GM23338 (cell line): ENCODE results near the gene NKD1.

ENCODE experiments used
- CREB1 ChIP-seq: fragments of 250-450 bp; sonication (Bioruptor Pico); IDR thresholded peaks from 2 replicates; pipeline ENCODE4 v1.5.0; 2020; ENCODE audit warnings: low read depth, mild to moderate bottlenecking, moderate library complexity
- EZH2 ChIP-seq: fragments of 200-600 bp; sonication (generic); IDR thresholded peaks from one replicate; pipeline ENCODE4 v1.8.0; 2017; ENCODE audit warnings: antibody characterized with exemption, mild to moderate bottlenecking, low read depth; ENCODE audit not compliant: unreplicated experiment
- EZH2phosphoT487 ChIP-seq: fragments of 200-600 bp; sonication (generic); IDR thresholded peaks from one replicate; pipeline ENCODE4 v1.8.1; 2018; ENCODE audit warnings: antibody characterized with exemption; ENCODE audit not compliant: unreplicated experiment
- JUNB ChIP-seq: IDR thresholded peaks from one replicate; pipeline ENCODE4 v1.6.1; 2016; ENCODE audit warnings: antibody characterized with exemption; ENCODE audit not compliant: unreplicated experiment
- NANOG ChIP-seq: IDR thresholded peaks from 2 replicates; pipeline ENCODE4 v1.6.1; 2016; ENCODE audit warnings: antibody characterized with exemption, borderline replicate concordance
- POLR2AphosphoS5 ChIP-seq: IDR thresholded peaks from 2 replicates; pipeline ENCODE4 v1.6.1; 2016; ENCODE audit warnings: antibody characterized with exemption, low read depth
- ZNF331 ChIP-seq: fragments of 250-450 bp; sonication (Bioruptor Pico); IDR thresholded peaks from 2 replicates; pipeline ENCODE4 v1.5.0; 2020; ENCODE audit warnings: low read depth, mild to moderate bottlenecking, moderate library complexity
- TF ChIP-seq, protein P1 (sequence below), 2 experiments: fragments of 200-600 bp in 1 of 2; sonication (generic) in 1 of 2; conservative IDR thresholded peaks; 2 replicates each; pipeline versions ENCODE4 v1.5.1 to v1.6.1; 2016 to 2017; ENCODE audit warnings: antibody characterized with exemption in 2 of 2, low read depth in 2 of 2, mild to moderate bottlenecking in 2 of 2, moderate library complexity in 1 of 2
- TF ChIP-seq, protein P2 (sequence below): IDR thresholded peaks from one replicate; pipeline ENCODE4 v1.6.1; 2018; ENCODE audit warnings: antibody characterized with exemption; ENCODE audit not compliant: unreplicated experiment
- TF ChIP-seq, protein P3 (sequence below): IDR thresholded peaks from 2 replicates; pipeline ENCODE4 v1.6.1; 2016; ENCODE audit warnings: antibody characterized with exemption

DNA sequence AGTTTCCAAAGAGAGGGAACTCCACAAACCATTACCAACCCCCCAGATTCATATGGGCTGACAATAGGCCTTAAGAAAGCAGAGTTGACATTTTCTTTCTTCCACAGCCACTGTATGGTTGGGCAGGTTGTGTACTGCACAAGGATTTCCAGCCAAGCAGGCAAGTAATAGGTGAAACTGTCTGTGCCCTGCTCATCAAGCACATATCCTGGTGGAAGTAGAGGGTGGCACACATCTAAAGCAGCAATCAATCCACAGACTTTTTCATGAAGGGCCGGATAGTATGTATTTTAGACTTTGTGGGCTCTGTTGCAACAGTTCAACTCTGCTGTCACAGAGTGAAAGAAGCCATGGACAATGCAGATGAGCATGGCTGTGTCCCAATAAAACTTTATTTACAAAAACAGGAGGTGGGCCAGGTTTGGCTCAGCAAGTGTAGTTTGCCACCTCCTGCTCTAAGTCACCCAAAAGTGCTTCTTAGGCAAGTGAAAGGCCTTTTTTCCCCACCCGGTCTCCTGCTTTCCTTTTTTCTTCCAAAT lies 69.5 kb downstream of the NKD1 start:
- TF ChIP-seq, protein P1, sequence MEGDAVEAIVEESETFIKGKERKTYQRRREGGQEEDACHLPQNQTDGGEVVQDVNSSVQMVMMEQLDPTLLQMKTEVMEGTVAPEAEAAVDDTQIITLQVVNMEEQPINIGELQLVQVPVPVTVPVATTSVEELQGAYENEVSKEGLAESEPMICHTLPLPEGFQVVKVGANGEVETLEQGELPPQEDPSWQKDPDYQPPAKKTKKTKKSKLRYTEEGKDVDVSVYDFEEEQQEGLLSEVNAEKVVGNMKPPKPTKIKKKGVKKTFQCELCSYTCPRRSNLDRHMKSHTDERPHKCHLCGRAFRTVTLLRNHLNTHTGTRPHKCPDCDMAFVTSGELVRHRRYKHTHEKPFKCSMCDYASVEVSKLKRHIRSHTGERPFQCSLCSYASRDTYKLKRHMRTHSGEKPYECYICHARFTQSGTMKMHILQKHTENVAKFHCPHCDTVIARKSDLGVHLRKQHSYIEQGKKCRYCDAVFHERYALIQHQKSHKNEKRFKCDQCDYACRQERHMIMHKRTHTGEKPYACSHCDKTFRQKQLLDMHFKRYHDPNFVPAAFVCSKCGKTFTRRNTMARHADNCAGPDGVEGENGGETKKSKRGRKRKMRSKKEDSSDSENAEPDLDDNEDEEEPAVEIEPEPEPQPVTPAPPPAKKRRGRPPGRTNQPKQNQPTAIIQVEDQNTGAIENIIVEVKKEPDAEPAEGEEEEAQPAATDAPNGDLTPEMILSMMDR (conservative IDR thresholded peaks at IDR 0.05; ENCODE audit: low read depth in 2 of 2) = no peak
- no peak for TF ChIP-seq POLR2AphosphoS5
- no peak for TF ChIP-seq EZH2
- TF ChIP-seq EZH2phosphoT487 = no peak
- no peak for TF ChIP-seq CREB1 (CRISPR knock-in tag)
- no peak for TF ChIP-seq JUNB
- TF ChIP-seq, protein P2, sequence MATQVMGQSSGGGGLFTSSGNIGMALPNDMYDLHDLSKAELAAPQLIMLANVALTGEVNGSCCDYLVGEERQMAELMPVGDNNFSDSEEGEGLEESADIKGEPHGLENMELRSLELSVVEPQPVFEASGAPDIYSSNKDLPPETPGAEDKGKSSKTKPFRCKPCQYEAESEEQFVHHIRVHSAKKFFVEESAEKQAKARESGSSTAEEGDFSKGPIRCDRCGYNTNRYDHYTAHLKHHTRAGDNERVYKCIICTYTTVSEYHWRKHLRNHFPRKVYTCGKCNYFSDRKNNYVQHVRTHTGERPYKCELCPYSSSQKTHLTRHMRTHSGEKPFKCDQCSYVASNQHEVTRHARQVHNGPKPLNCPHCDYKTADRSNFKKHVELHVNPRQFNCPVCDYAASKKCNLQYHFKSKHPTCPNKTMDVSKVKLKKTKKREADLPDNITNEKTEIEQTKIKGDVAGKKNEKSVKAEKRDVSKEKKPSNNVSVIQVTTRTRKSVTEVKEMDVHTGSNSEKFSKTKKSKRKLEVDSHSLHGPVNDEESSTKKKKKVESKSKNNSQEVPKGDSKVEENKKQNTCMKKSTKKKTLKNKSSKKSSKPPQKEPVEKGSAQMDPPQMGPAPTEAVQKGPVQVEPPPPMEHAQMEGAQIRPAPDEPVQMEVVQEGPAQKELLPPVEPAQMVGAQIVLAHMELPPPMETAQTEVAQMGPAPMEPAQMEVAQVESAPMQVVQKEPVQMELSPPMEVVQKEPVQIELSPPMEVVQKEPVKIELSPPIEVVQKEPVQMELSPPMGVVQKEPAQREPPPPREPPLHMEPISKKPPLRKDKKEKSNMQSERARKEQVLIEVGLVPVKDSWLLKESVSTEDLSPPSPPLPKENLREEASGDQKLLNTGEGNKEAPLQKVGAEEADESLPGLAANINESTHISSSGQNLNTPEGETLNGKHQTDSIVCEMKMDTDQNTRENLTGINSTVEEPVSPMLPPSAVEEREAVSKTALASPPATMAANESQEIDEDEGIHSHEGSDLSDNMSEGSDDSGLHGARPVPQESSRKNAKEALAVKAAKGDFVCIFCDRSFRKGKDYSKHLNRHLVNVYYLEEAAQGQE = no peak
- no peak for TF ChIP-seq ZNF331 (CRISPR knock-in tag)
- no peak for TF ChIP-seq NANOG
- TF ChIP-seq, protein P3, sequence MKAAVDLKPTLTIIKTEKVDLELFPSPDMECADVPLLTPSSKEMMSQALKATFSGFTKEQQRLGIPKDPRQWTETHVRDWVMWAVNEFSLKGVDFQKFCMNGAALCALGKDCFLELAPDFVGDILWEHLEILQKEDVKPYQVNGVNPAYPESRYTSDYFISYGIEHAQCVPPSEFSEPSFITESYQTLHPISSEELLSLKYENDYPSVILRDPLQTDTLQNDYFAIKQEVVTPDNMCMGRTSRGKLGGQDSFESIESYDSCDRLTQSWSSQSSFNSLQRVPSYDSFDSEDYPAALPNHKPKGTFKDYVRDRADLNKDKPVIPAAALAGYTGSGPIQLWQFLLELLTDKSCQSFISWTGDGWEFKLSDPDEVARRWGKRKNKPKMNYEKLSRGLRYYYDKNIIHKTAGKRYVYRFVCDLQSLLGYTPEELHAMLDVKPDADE = no peak
